GM12878 (cell line): ENCODE measurements around the gene ZIC1. TPM values are rescaled to one million over a fixed set of nuclear protein-coding genes. Genes with fewer than 3 reads are reported as not detected.

Experiments
- ATAC-seq: fragments of 200-7000 bp; cut with Tn5 transposase; 3 replicates; pipeline ENCODE4 v1.9.1; 2020; ENCODE audit warnings: mild to moderate bottlenecking, moderate library complexity
- BruUV-seq: library from RNA; stranded (reverse); fragments of 400-500 nt; replicated peaks from 2 replicates; lab custom pipeline; 2021; lab: Mats Ljungman, UMichigan
- CTCF ChIA-PET: fragments of 300-600 bp; sonication (Branson Sonifier 250); formaldehyde crosslinking; extraction: SDS; loops from one replicate; lab custom pipeline; 2021; ENCODE audit warnings: inconsistent platforms; lab: Yijun Ruan, JAX
- POLR2A ChIA-PET: fragments of 350-600 bp; formaldehyde crosslinking; extraction: SDS; loops from one replicate; lab custom pipeline; 2021; ENCODE audit warnings: inconsistent platforms; lab: Charles Lee
- RAD21 ChIA-PET: fragments of 300-600 bp; sonication (Branson Sonifier 250); formaldehyde crosslinking; loops from one replicate; lab custom pipeline; 2023; ENCODE audit warnings: antibody characterized with exemption; ENCODE audit not compliant: unreplicated experiment; lab: Charles Lee
- SMC1A ChIA-PET: fragments of 300-600 bp; sonication (Branson Sonifier 250); formaldehyde crosslinking; loops from one replicate; lab custom pipeline; 2023; ENCODE audit not compliant: unreplicated experiment, uncharacterized antibody; lab: Charles Lee
- DNase-seq: peaks from one replicate; pipeline ENCODE4 v3.0.0-alpha.2; 2011; ENCODE audit warnings: low read depth, low spot score
- FAIRE-seq: peaks from 3 replicates; lab custom pipeline; 2011; peaks lifted over from hg19 to GRCh38; lab: Jason Lieb, UNC
- H2AFZ ChIP-seq: 2 replicates; pipeline ENCODE4 v1.6.0; 2011; ENCODE audit warnings: low read depth, low read length, control low read depth; ENCODE audit not compliant: control insufficient read depth
- H3K27ac ChIP-seq: 2 replicates; pipeline ENCODE4 v1.5.1; 2011; ENCODE audit warnings: control low read depth; ENCODE audit not compliant: control insufficient read depth, insufficient read depth
- H3K27me3 ChIP-seq, 2 experiments: replicated peaks in 1 of 2; 2 replicates each; pipeline versions ENCODE4 v1.6.0 to v1.6.1; 2011; ENCODE audit warnings: low read length in 1 of 2; ENCODE audit not compliant: control insufficient read depth in 2 of 2, insufficient read depth in 2 of 2
- H3K36me3 ChIP-seq, 2 experiments: 2 replicates each; pipeline ENCODE4 v1.5.1; 2011; ENCODE audit warnings: low read length in 1 of 2; ENCODE audit not compliant: control insufficient read depth in 2 of 2, insufficient read depth in 2 of 2
- H3K4me1 ChIP-seq: 2 replicates; pipeline ENCODE4 v1.6.1; 2011; ENCODE audit warnings: mild to moderate bottlenecking, low read length, moderate library complexity, mixed read lengths; ENCODE audit not compliant: control insufficient read depth, insufficient read depth
- H3K4me2 ChIP-seq: 2 replicates; pipeline ENCODE4 v1.6.0; 2011; ENCODE audit warnings: control low read depth; ENCODE audit not compliant: control insufficient read depth, insufficient read depth
- H3K4me3 ChIP-seq: fragments of 200-600 bp; sonication (generic); 2 replicates; pipeline ENCODE4 v1.5.1; 2016
- H3K79me2 ChIP-seq: 2 replicates; pipeline ENCODE4 v1.6.0; 2011; ENCODE audit warnings: low read length; ENCODE audit not compliant: control insufficient read depth, insufficient read depth
- H3K9ac ChIP-seq: 2 replicates; pipeline ENCODE4 v1.8.0; 2011; ENCODE audit warnings: low read length, control low read depth, mixed read lengths; ENCODE audit not compliant: control insufficient read depth, insufficient read depth
- H3K9me3 ChIP-seq: replicated peaks from 3 replicates; pipeline ENCODE4 v1.5.1; 2011; ENCODE audit warnings: mild to moderate bottlenecking, low read length; ENCODE audit not compliant: control insufficient read depth, insufficient read depth
- H4K20me1 ChIP-seq: 2 replicates; pipeline ENCODE4 v1.6.0; 2011; ENCODE audit not compliant: control insufficient read depth, insufficient read depth
- CHD1 ChIP-seq: IDR thresholded peaks from 2 replicates; pipeline ENCODE4 v1.6.1; 2012; ENCODE audit warnings: low read depth, low read length, improper control_type of control experiment
- FOXK2 ChIP-seq: fragments of 450-650 bp; IDR thresholded peaks from 2 replicates; pipeline ENCODE4 v1.6.1; 2017; ENCODE audit warnings: mild to moderate bottlenecking, moderate library complexity
- LARP7 ChIP-seq: fragments of 450-650 bp; IDR thresholded peaks from 2 replicates; pipeline ENCODE4 v1.6.1; 2017; ENCODE audit warnings: mild to moderate bottlenecking
- MEF2A ChIP-seq: IDR thresholded peaks from 2 replicates; pipeline ENCODE4 v1.6.1; 2011; ENCODE audit warnings: low read depth, mild to moderate bottlenecking, low read length, moderate library complexity; ENCODE audit not compliant: insufficient read depth
- NFIC ChIP-seq: IDR thresholded peaks from 2 replicates; pipeline ENCODE4 v1.6.1; 2012; ENCODE audit warnings: low read depth, mild to moderate bottlenecking, inconsistent platforms, low read length, moderate library complexity
- NFXL1 ChIP-seq: fragments of 450-650 bp; IDR thresholded peaks from 2 replicates; pipeline ENCODE4 v1.6.1; 2017; ENCODE audit warnings: antibody characterized with exemption, mild to moderate bottlenecking, borderline replicate concordance
- RB1 ChIP-seq: fragments of 450-650 bp; formaldehyde crosslinking; IDR thresholded peaks from 2 replicates; pipeline ENCODE4 v1.6.1; 2017; ENCODE audit warnings: mild to moderate bottlenecking, borderline replicate concordance
- RUNX3 ChIP-seq: IDR thresholded peaks from 2 replicates; pipeline ENCODE4 v1.6.1; 2012; ENCODE audit warnings: low read length, inconsistent platforms
- SRF ChIP-seq, 2 experiments: IDR thresholded peaks; 2 replicates each; pipeline ENCODE4 v1.6.1; 2011; ENCODE audit warnings: low read depth in 2 of 2, low read length in 2 of 2, mild to moderate bottlenecking in 1 of 2, moderate library complexity in 1 of 2
- STAT1 ChIP-seq: fragments of 450-650 bp; conservative IDR thresholded peaks from 2 replicates; pipeline ENCODE4 v1.6.1; 2014; ENCODE audit warnings: antibody characterized with exemption, mild to moderate bottlenecking
- TARDBP ChIP-seq: IDR thresholded peaks from 2 replicates; pipeline ENCODE4 v1.6.1; 2016; ENCODE audit warnings: borderline replicate concordance
- TBL1XR1 ChIP-seq: IDR thresholded peaks from 2 replicates; pipeline ENCODE4 v1.6.1; 2012; ENCODE audit warnings: low read depth, low read length, improper control_type of control experiment
- TCF12 ChIP-seq: IDR thresholded peaks from 2 replicates; pipeline ENCODE4 v1.6.1; 2011; ENCODE audit warnings: low read depth, mild to moderate bottlenecking, low read length
- ZNF217 ChIP-seq: fragments of 450-650 bp; IDR thresholded peaks from 2 replicates; pipeline ENCODE4 v1.6.1; 2017; ENCODE audit warnings: antibody characterized with exemption, mild to moderate bottlenecking
- WGBS: methylation state at CpG from one replicate; pipeline ENCODE4 v1.1.6; 2016; ENCODE audit warnings: low lambda C conversion rate; ENCODE audit not compliant: insufficient replicate concordance, insufficient coverage; ENCODE audit errors: missing lambda C conversion rate; 5-methylcytosine and 5-hydroxymethylcytosine counted together
- in situ Hi-C: fragments of 300-500 bp; cut with MboI; formaldehyde crosslinking; loops from 9 replicates; pipeline ENCODE4 v1.14.3; 2018; ENCODE audit warnings: mixed read lengths
- intact Hi-C: fragments of 100-400 bp; cut with micrococcal nuclease; formaldehyde crosslinking; loops from one replicate; pipeline ENCODE4 v1.14.2; 2022; ENCODE audit not compliant: unreplicated experiment
- polyA plus RNA-seq, 11 experiments: library from polyadenylated mRNA; depleted of rRNA in 4 of 11; unstranded in 6 of 11; stranded (reverse) in 5 of 11; fragments of >200 nt; fragmentation: Nextera tagmentation in 4 of 11; fragmentation: Illumina TruSeq in 1 of 11; extraction: Ambion mirVana in 4 of 11; extraction: Trizol in 1 of 11; gene quantifications; 1 replicate in 1 of 11; 2 replicates in 10 of 11; pipeline versions ENCODE4 v1.2.1 to v1.2.3, GENCODE V29; 2011 to 2016; ENCODE audit warnings: inconsistent platforms in 2 of 11, missing spikeins in 2 of 11, low read depth in 1 of 11
- total RNA-seq, 4 experiments: library from RNA; depleted of rRNA in 3 of 4; stranded (reverse); fragments of >200 nt in 3 of 4; fragmentation: Illumina TruSeq in 1 of 4; extraction: Trizol in 1 of 4; gene quantifications; 2 replicates each; pipeline versions ENCODE4 v1.2.1 to v1.2.3, GENCODE V29; 2013 to 2021
- TF ChIP-seq, protein P1 (sequence below): fragments of 450-650 bp; IDR thresholded peaks from 2 replicates; pipeline ENCODE4 v1.6.1; 2016; ENCODE audit warnings: mild to moderate bottlenecking
- TF ChIP-seq, protein P2 (sequence below): IDR thresholded peaks from 2 replicates; pipeline ENCODE4 v1.6.1; 2012; ENCODE audit warnings: low read length, inconsistent platforms
- TF ChIP-seq, protein P3 (sequence below): IDR thresholded peaks from 2 replicates; pipeline ENCODE4 v1.6.1; 2012; ENCODE audit warnings: low read depth, low read length, improper control_type of control experiment
- TF ChIP-seq, protein P4 (sequence below): fragments of 450-650 bp; IDR thresholded peaks from 2 replicates; pipeline ENCODE4 v1.6.1; 2016; ENCODE audit warnings: mild to moderate bottlenecking, moderate library complexity, borderline replicate concordance

Gene ZIC1
- total and polyA plus RNA-seq, 10 of the 15 experiments (the other 5 are each of a cell fraction or from before 2014, with no cell fraction given) = not detected

DNA sequence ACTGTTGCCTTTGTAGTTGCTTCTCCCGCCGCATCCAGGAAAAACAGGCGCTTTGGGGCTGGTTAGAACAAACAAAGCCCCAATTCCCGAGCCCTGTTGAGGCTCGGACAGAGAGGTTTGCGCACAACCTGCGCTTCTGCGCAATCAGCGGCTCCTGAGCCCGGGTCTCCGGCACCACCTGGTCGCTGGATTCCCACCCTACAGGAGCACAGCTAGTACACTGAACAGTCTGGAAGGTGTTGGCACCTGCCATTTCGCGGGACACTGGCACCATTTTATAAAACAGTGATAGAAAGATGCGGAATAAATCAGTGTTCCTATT, 16.6 kb upstream of the ZIC1 start (continued):
- TF ChIP-seq NFXL1 = no peak

DNA sequence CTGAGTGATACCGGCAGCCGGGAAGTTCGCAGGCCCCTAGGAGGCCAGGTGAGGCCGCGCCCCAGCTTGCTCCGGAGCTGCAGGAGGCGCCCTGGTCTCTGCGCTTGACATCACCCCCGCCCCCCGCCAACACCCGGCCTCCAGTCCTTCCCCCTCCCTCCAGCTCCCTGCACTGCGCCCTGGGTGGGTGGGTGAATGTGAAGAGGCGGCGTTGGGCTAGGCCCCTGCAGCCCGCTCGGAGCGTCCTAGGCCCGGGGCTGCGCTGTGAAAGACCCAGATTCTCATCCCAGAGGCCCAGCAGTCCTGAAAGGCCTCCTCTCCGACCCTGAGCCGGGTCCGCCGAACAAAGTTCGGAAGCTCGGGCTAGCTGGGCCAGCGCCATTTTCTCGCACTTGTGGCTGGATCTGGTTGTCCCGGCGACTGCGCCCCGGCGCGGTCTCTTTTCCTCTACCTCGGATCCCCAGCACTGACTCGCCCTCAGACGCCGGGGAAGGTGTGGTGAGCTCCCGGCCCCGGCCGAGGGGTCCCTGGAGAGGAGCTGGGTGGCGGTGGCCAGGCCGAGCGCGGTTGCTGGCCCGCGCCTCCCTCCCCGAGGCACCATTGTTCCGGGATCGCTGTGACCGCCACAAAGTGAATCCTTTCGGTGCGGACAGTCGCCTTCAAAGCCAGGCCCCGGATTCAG, 15.8 kb upstream of the ZIC1 start:
- Histone ChIP-seq H3K4me3 (no peak overlapping the region), H3K9ac (no peak overlapping the region), H3K27ac (no peak overlapping the region), H3K36me3 (no peaks in the 10 kb centered on the region), H3K4me2 (no peak overlapping the region), H3K27me3 (peaks cover 2 to 18% of the 10 kb centered on the region in 2 experiments), H4K20me1 (no peaks in the 10 kb centered on the region), H3K79me2 (no peaks in the 10 kb centered on the region), H3K9me3 (peaks cover 8% of the 10 kb centered on the region; the same call in 2 of the 3 replicates), H3K4me1 (no peaks in the 10 kb centered on the region), H2AFZ (no peak overlapping the region)
- no peak for FAIRE-seq
- 49% methylated on average over 50 of the region's 54 CpGs for WGBS
- DNase-seq = no peak
- ATAC-seq = no peak
- intact Hi-C loops = no loop called here
- BruUV-seq = no TSS peak
- in situ Hi-C loops = no loop called here
- ChIA-PET SMC1A (no interaction called here), CTCF (no interaction called here), RAD21 (no interaction called here), POLR2A (no interaction called here)
- TF ChIP-seq ZNF217 (no peak), RB1 (no peak), RUNX3 (no peak), TBL1XR1 (no peak), SRF (IDR thresholded peaks at IDR 0.05; ENCODE audit: low read depth in 2 of 2, low read length in 2 of 2) (no peak), STAT1 (no peak), FOXK2 (no peak), TARDBP (no peak), NFIC (no peak), MEF2A (no peak), LARP7 (no peak), TCF12 (no peak), CHD1 (no peak)
- TF ChIP-seq, protein P1, sequence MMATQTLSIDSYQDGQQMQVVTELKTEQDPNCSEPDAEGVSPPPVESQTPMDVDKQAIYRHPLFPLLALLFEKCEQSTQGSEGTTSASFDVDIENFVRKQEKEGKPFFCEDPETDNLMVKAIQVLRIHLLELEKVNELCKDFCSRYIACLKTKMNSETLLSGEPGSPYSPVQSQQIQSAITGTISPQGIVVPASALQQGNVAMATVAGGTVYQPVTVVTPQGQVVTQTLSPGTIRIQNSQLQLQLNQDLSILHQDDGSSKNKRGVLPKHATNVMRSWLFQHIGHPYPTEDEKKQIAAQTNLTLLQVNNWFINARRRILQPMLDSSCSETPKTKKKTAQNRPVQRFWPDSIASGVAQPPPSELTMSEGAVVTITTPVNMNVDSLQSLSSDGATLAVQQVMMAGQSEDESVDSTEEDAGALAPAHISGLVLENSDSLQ = no peak
- TF ChIP-seq, protein P2, sequence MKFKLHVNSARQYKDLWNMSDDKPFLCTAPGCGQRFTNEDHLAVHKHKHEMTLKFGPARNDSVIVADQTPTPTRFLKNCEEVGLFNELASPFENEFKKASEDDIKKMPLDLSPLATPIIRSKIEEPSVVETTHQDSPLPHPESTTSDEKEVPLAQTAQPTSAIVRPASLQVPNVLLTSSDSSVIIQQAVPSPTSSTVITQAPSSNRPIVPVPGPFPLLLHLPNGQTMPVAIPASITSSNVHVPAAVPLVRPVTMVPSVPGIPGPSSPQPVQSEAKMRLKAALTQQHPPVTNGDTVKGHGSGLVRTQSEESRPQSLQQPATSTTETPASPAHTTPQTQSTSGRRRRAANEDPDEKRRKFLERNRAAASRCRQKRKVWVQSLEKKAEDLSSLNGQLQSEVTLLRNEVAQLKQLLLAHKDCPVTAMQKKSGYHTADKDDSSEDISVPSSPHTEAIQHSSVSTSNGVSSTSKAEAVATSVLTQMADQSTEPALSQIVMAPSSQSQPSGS = no peak
- TF ChIP-seq, protein P3, sequence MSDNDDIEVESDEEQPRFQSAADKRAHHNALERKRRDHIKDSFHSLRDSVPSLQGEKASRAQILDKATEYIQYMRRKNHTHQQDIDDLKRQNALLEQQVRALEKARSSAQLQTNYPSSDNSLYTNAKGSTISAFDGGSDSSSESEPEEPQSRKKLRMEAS = no peak
- TF ChIP-seq, protein P4, sequence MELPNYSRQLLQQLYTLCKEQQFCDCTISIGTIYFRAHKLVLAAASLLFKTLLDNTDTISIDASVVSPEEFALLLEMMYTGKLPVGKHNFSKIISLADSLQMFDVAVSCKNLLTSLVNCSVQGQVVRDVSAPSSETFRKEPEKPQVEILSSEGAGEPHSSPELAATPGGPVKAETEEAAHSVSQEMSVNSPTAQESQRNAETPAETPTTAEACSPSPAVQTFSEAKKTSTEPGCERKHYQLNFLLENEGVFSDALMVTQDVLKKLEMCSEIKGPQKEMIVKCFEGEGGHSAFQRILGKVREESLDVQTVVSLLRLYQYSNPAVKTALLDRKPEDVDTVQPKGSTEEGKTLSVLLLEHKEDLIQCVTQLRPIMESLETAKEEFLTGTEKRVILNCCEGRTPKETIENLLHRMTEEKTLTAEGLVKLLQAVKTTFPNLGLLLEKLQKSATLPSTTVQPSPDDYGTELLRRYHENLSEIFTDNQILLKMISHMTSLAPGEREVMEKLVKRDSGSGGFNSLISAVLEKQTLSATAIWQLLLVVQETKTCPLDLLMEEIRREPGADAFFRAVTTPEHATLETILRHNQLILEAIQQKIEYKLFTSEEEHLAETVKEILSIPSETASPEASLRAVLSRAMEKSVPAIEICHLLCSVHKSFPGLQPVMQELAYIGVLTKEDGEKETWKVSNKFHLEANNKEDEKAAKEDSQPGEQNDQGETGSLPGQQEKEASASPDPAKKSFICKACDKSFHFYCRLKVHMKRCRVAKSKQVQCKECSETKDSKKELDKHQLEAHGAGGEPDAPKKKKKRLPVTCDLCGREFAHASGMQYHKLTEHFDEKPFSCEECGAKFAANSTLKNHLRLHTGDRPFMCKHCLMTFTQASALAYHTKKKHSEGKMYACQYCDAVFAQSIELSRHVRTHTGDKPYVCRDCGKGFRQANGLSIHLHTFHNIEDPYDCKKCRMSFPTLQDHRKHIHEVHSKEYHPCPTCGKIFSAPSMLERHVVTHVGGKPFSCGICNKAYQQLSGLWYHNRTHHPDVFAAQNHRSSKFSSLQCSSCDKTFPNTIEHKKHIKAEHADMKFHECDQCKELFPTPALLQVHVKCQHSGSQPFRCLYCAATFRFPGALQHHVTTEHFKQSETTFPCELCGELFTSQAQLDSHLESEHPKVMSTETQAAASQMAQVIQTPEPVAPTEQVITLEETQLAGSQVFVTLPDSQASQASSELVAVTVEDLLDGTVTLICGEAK = no peak
